Stimulated activated naive CD8-positive, alpha-beta T cell treated with anti-CD3 and anti-CD28 coated beads, Interleukin-15, Interleukin-2, amounts not matched to agents 100 ng/mL and 50 ng/mL, for 24 hours (primary cell): ENCODE measurements around the gene TRPM3.

ENCODE experiments used
- H3K27ac Mint-ChIP-seq: one replicate; pipeline ENCODE4 v1.8.0; 2021; ENCODE audit warnings: mild to moderate bottlenecking, mixed read lengths
- H3K27me3 Mint-ChIP-seq: one replicate; pipeline ENCODE4 v1.8.0; 2021; ENCODE audit warnings: mixed read lengths
- H3K36me3 Mint-ChIP-seq: one replicate; pipeline ENCODE4 v1.8.0; 2021; ENCODE audit warnings: low read depth, mixed read lengths
- H3K4me1 Mint-ChIP-seq: one replicate; pipeline ENCODE4 v1.8.0; 2021; ENCODE audit warnings: low read depth, mixed read lengths
- H3K4me3 Mint-ChIP-seq: one replicate; pipeline ENCODE4 v1.8.0; 2021; ENCODE audit warnings: mild to moderate bottlenecking, mixed read lengths
- H3K9me3 Mint-ChIP-seq: one replicate; pipeline ENCODE4 v1.8.0; 2021; ENCODE audit warnings: mixed read lengths

TRPM3 gene

DNA sequence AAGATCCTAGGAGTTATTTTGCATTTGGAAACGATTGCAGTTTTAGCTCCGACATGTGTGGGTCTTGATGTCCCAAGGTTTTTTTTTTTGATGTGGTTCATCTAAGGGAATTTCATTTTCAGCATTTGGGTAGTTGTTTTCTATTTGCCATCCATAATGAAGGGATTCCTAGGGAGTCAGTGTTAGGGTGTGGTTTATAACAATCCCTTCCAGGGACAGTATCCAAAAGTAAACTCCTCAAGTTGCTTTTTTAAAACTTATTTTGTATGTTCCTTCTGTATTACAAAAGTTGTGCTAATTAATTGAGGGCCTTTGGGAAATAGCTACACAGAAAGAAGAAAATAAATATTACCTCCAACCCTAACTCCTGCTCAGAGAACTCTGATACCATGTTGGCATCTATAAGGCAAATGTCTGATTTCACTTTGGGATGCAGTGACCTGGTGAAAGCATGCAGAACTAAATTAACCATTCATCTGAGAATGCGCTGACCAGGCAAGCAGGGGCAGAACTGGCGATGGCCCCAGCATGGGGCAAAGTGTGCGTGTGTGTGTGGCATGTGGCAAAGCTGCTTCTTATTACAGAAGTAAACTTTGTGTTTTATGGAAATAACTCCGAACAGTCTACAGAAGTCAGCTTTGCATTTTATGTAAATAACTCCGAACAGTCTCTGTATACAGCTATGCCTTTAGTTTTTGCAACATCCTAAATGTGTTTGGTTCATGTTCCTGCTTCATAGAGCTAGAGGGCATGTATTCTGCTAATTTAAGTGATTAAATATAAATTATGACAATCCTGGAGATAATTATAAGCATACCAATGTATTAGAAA is 237.2 kb downstream of the TRPM3 start:
- Mint-ChIP-seq H3K4me3 (no peak overlapping the region), H3K36me3 (no peaks in the 10 kb centered on the region), H3K9me3 (no peaks in the 10 kb centered on the region), H3K4me1 (no peaks in the 10 kb centered on the region), H3K27ac (no peak overlapping the region), H3K27me3 (peaks cover 3% of the 10 kb centered on the region)

GRCh38 chr9:70883056-70883455 is 238.4 kb downstream of the TRPM3 start:
- no peaks in the 10 kb centered on the region for H3K9me3 Mint-ChIP-seq
- H3K27me3 Mint-ChIP-seq: peaks cover 3% of the 10 kb centered on the region
- H3K4me3 Mint-ChIP-seq: no peak overlapping the region
- H3K27ac Mint-ChIP-seq: no peak overlapping the region
- no peaks in the 10 kb centered on the region for H3K4me1 Mint-ChIP-seq
- no peaks in the 10 kb centered on the region for H3K36me3 Mint-ChIP-seq

DNA sequence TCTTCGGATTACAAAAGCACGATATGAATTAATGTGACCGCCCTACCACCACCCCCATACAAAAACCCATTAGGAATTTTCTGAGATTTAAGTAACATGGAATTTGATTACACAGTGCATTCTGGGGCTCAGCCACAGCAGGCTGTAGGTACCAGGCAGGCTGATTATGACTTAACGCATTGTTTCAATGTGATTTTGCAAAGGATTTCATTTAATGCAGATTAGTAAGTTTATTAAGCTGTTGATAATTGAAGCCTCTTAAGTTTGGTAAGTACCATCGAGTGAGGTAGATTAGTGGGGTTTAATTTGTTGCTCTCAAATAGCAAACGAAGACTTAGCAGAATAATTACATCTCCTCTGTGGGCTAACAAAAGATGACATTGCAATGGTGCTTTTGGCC is 240.1 kb downstream of the TRPM3 start:
- Mint-ChIP-seq H3K4me1 (no peaks in the 10 kb centered on the region), H3K27me3 (peaks cover 7% of the 10 kb centered on the region), H3K27ac (no peak overlapping the region), H3K36me3 (no peaks in the 10 kb centered on the region), H3K4me3 (no peak overlapping the region), H3K9me3 (no peaks in the 10 kb centered on the region)

GRCh38 chr9:70880535-70880934 is 240.9 kb downstream of the TRPM3 start:
- no peaks in the 10 kb centered on the region for H3K9me3 Mint-ChIP-seq
- no peaks in the 10 kb centered on the region for H3K36me3 Mint-ChIP-seq
- H3K27me3 Mint-ChIP-seq: peaks cover 6% of the 10 kb centered on the region
- H3K27ac Mint-ChIP-seq: no peak overlapping the region
- no peak overlapping the region for H3K4me3 Mint-ChIP-seq
- no peaks in the 10 kb centered on the region for H3K4me1 Mint-ChIP-seq

- Mint-ChIP-seq H3K4me1 (no peaks in the 10 kb centered on the region), H3K36me3 (no peaks in the 10 kb centered on the region), H3K27me3 (peaks cover 4% of the 10 kb centered on the region), H3K4me3 (no peak overlapping the region), H3K27ac (no peak overlapping the region), H3K9me3 (no peaks in the 10 kb centered on the region)
These were observed 242.8 kb downstream of the TRPM3 start for GRCh38 chr9:70878576-70878975.

DNA sequence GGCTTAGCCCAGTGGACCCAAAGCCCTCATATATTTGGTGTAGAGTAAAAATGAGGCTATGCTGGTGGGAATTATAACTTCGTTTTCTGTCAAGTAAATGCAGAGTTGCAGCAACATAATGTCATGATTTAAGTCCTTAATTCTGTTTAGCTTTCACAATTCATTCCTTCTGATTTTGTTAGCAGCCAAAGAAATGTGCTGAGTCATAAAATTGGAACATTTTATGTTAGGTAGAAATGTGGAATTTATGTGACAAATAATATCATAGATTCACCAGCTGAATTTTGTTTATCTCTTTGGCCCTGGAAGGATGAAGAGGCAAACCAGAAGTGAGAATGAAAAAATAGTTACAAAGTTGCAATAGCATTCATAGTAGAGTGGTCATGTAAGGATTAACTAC is 247.0 kb downstream of the TRPM3 start:
- H3K9me3 Mint-ChIP-seq: no peaks in the 10 kb centered on the region
- H3K27me3 Mint-ChIP-seq: peaks cover 12% of the 10 kb centered on the region
- no peaks in the 10 kb centered on the region for H3K36me3 Mint-ChIP-seq
- no peak overlapping the region for H3K27ac Mint-ChIP-seq
- no peak overlapping the region for H3K4me3 Mint-ChIP-seq
- no peaks in the 10 kb centered on the region for H3K4me1 Mint-ChIP-seq

DNA sequence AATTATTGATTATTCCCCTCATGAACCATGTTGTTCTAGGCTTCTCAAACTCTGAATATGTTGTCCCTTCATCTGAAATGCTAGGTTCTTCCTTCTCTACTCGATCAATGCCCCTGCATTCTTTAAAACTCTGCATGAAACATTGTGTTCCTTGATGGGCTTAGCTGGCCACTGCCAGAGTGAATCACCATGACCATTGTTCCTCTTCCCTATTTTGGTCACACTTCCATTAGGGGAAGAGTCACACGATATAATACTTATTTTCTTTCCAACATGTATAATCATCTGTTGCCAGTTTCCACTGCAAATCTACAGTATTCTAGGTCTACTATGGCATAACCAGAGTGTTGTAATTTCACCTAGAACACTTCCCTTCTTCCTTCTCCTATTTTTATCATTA is 247.9 kb downstream of the TRPM3 start:
- H3K4me3 Mint-ChIP-seq: no peak overlapping the region
- H3K27ac Mint-ChIP-seq: no peak overlapping the region
- H3K27me3 Mint-ChIP-seq: peaks cover 12% of the 10 kb centered on the region
- no peaks in the 10 kb centered on the region for H3K9me3 Mint-ChIP-seq
- H3K4me1 Mint-ChIP-seq: no peaks in the 10 kb centered on the region
- H3K36me3 Mint-ChIP-seq: no peaks in the 10 kb centered on the region

- H3K9me3 Mint-ChIP-seq: no peaks in the 10 kb centered on the region
- H3K27ac Mint-ChIP-seq: no peak overlapping the region
- no peaks in the 10 kb centered on the region for H3K4me1 Mint-ChIP-seq
- no peak overlapping the region for H3K4me3 Mint-ChIP-seq
- no peaks in the 10 kb centered on the region for H3K36me3 Mint-ChIP-seq
- H3K27me3 Mint-ChIP-seq: peaks cover 14% of the 10 kb centered on the region
These were observed 252.5 kb downstream of the TRPM3 start for GRCh38 chr9:70868661-70869652.

DNA sequence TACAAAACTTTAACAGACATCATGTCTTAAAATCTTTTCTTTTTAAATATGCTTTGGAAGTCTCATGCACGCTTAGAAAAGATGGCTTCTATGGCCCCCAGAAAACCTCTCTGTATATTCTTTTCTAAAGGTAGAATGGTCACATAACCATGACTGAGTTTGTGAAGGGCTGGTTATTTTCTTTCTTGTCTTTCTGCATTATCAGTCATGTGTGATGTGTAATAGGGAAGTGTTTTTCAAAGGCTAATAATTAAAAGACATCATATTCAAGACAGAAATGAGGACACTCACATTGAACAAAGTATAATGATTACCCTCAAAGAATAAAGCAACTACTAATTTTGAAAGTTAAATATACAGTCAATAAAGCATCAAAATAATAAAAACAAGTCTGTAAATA is 253.4 kb downstream of the TRPM3 start:
- Mint-ChIP-seq H3K27ac (no peak overlapping the region), H3K4me3 (no peak overlapping the region), H3K9me3 (no peaks in the 10 kb centered on the region), H3K4me1 (no peaks in the 10 kb centered on the region), H3K27me3 (peaks cover 9% of the 10 kb centered on the region), H3K36me3 (no peaks in the 10 kb centered on the region)

DNA sequence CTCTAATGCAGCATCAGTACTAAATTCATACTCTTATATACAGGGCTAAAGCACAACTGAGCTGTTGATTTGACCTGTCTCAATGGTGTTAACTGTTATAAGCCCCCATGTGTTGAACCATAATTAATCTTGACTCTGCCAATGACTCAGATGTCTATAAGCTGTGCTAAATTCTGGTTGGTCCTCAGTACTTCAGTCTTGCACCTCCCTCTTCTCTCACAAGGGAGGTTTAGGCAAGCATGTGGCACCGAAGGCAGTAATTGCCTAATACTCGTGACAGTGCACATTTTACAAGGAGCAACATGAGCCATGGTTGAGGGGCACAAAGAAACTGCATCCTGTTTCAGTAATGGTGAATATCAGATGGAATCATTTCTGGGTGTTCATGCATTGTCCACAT is 255.9 kb downstream of the TRPM3 start:
- peaks cover 9% of the 10 kb centered on the region for H3K27me3 Mint-ChIP-seq
- no peak overlapping the region for H3K4me3 Mint-ChIP-seq
- H3K4me1 Mint-ChIP-seq: no peaks in the 10 kb centered on the region
- no peaks in the 10 kb centered on the region for H3K36me3 Mint-ChIP-seq
- no peaks in the 10 kb centered on the region for H3K9me3 Mint-ChIP-seq
- H3K27ac Mint-ChIP-seq: no peak overlapping the region

DNA sequence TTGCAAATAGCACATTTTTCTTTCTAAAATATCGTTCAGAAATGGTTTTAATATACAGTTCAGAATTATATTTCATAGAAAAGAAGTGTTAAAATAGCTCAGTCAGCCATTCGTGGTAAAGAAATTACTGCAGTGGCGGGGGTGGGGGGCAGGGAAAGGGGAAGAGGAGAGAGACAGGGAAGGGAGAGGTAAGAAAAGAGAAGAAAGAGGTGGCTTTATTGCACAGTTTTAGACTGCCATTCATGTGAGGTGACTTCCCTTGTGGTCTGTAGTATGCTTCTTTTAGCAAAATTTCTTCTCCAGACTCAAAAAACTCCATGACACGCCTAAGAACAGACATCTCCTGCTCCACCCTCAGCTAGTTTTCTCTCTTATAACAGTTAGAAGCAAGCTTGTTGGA is 259.6 kb downstream of the TRPM3 start:
- no peak overlapping the region for H3K27ac Mint-ChIP-seq
- H3K36me3 Mint-ChIP-seq: no peaks in the 10 kb centered on the region
- no peak overlapping the region for H3K4me3 Mint-ChIP-seq
- no peaks in the 10 kb centered on the region for H3K27me3 Mint-ChIP-seq
- no peaks in the 10 kb centered on the region for H3K4me1 Mint-ChIP-seq
- H3K9me3 Mint-ChIP-seq: no peaks in the 10 kb centered on the region

DNA sequence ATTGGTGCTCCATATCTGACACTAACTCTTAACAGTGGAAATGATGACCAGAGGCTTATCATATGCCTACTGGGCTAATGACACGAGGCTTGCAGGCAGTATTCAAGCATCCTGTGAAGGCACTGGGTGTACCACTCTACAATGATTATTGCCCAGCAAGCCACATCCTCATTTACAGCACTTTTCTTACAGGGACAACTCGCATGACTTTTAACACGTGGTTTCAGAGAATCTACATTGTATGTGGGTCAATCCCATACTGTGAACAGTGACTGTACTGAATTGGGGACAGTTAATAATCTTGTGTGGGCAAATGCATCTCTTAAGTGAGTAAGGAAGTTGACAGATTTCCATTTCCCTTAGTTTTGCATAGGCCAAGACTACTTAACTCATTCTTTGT is 260.0 kb downstream of the TRPM3 start:
- Mint-ChIP-seq H3K9me3 (no peaks in the 10 kb centered on the region), H3K36me3 (no peaks in the 10 kb centered on the region), H3K27ac (no peak overlapping the region), H3K4me1 (no peaks in the 10 kb centered on the region), H3K27me3 (no peaks in the 10 kb centered on the region), H3K4me3 (no peak overlapping the region)

DNA sequence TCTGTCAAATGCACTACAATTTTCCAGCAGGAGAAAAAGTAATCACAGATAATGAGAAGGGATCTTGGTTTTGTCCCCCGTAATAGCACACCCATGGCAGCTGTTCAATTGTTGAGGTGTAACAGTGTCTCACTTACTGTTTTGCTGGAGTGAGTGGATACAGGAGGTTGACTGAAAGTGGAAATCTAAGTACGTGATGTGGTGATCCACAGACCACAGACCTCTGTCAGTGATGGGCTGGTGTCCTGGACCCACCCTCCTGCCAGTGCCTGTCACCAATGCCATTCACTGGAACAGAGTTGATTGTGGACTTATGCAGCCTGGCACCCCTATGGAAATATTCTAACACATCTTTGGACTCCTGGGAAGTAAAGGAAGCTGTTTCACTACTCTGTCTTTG is 261.7 kb downstream of the TRPM3 start:
- Mint-ChIP-seq H3K9me3 (no peaks in the 10 kb centered on the region), H3K27ac (no peak overlapping the region), H3K4me1 (no peaks in the 10 kb centered on the region), H3K4me3 (no peak overlapping the region), H3K27me3 (no peaks in the 10 kb centered on the region), H3K36me3 (no peaks in the 10 kb centered on the region)

GRCh38 chr9:70856411-70856810 is 265.0 kb downstream of the TRPM3 start:
- no peaks in the 10 kb centered on the region for H3K36me3 Mint-ChIP-seq
- no peaks in the 10 kb centered on the region for H3K9me3 Mint-ChIP-seq
- no peaks in the 10 kb centered on the region for H3K4me1 Mint-ChIP-seq
- no peaks in the 10 kb centered on the region for H3K27me3 Mint-ChIP-seq
- no peak overlapping the region for H3K27ac Mint-ChIP-seq
- no peak overlapping the region for H3K4me3 Mint-ChIP-seq

DNA sequence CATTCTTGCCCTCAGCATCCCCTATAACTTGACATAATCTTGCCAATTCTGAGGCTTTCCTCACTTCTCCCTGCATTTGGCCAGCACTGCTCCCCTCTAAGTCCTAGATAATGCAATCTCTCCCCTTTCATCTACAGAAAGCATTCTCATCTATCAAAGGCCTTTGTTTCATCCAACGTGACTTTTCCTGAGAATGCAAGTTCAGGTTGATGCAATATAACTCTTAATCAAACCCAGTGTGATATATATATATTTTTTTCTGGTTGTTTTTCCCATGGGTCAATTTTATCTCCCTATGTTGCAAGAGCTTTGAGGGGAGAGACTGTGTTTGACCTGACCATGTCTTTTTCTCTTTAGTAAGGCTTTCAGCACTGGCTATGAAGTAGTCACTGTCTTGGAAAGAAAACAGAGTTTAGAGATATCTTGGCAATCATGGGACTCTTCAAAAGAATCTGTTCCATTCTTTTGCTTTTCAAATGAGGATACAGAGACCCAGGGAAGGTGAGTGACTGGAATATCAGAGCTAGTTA is 268.6 kb downstream of the TRPM3 start:
- Mint-ChIP-seq H3K27me3 (no peaks in the 10 kb centered on the region), H3K4me3 (no peak overlapping the region), H3K27ac (no peak overlapping the region), H3K36me3 (no peaks in the 10 kb centered on the region), H3K9me3 (no peaks in the 10 kb centered on the region), H3K4me1 (no peaks in the 10 kb centered on the region)
